ENCODE results near the gene FOXQ1. TPM values are rescaled to one million over a fixed set of nuclear protein-coding genes. Genes with fewer than 3 reads are reported as not detected.
A peak's percentile ranks its signal among the peaks of the same experiment; 100 is the strongest.

Gene FOXQ1
- total RNA-seq, 4 donors from 2014 or later, result 0.45 to 5.5 (median 1.7) TPM

DNA sequence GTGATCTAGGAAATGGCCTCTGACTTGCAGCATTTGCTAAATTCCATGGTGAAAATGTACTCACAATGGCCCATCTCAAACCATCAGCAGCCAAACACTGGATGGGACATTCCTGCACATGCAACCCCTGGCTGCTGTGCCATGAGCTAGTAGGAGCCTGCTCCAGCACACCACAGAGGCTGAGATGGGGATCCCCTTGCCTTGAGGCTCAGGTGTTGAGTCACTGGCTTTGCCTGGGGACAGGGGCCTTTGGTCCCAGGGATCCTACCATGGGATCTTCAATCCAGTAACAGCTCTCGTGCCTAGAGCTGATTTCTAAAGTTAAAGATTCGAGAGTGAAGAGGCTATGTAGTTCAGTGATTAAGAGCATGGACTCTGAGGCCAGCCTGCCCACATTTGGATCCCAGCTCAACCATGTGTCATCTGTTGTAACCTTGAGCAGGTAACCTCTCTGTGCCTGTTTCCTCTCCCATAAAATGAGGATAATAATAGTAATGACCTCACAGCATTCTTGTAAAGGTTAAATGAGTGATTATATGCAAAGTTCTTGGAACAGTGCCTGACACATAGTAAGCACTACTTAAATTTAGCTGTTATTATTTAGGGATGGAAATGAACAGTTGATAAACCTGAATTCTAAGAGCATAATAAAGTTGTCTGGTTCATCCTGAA, 16.4 kb downstream of the FOXQ1 start:
- WGBS, 2 donors, result 83 to 97% methylated on average over 2 of the region's 2 CpGs
- DNase-seq, result no peak
- no peak for TF ChIP-seq POLR2A (IDR thresholded peaks at IDR 0.05)
- TF ChIP-seq, protein P1, sequence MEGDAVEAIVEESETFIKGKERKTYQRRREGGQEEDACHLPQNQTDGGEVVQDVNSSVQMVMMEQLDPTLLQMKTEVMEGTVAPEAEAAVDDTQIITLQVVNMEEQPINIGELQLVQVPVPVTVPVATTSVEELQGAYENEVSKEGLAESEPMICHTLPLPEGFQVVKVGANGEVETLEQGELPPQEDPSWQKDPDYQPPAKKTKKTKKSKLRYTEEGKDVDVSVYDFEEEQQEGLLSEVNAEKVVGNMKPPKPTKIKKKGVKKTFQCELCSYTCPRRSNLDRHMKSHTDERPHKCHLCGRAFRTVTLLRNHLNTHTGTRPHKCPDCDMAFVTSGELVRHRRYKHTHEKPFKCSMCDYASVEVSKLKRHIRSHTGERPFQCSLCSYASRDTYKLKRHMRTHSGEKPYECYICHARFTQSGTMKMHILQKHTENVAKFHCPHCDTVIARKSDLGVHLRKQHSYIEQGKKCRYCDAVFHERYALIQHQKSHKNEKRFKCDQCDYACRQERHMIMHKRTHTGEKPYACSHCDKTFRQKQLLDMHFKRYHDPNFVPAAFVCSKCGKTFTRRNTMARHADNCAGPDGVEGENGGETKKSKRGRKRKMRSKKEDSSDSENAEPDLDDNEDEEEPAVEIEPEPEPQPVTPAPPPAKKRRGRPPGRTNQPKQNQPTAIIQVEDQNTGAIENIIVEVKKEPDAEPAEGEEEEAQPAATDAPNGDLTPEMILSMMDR (IDR thresholded peaks at IDR 0.05), result no peak
- no peak overlapping the region for H3K4me3 ChIP-seq (replicated peaks in 1 of 3)
- intact Hi-C loops (cut with DNase I), result no loop called here
- H3K36me3 ChIP-seq, result no peaks in the 10 kb centered on the region
- no peaks in the 10 kb centered on the region for H3K9me3 ChIP-seq
- H3K27ac ChIP-seq, result no peak overlapping the region
- no peaks in the 10 kb centered on the region for H3K27me3 ChIP-seq
- no peaks in the 10 kb centered on the region for H3K4me1 ChIP-seq

DNA sequence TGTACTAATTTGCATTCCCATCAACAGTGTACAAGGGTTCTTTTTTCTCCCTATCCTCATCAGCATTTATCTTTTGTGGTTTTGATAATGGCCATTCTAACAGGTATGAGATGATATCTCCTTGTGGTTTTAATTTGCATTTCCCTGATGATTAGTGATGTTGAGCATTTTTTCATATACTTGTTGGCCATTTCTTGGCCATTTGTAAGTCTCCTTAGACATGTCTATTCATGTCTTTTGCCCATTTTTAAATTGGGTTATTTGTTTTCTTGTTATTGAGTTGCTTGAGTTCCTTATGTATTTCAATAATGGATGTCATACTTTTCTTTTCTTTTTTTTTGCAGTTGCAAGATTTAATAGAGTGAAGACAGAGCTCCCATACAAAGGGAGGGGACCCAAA, 17.8 kb downstream of the FOXQ1 start:
- Histone ChIP-seq H3K4me3 (replicated peaks in 1 of 3) (no peak overlapping the region), H3K27me3 (no peaks in the 10 kb centered on the region), H3K4me1 (peaks cover under 1 to 3% of the 10 kb centered on the region in 2 donors), H3K27ac (no peak overlapping the region), H3K36me3 (no peaks in the 10 kb centered on the region), H3K9me3 (no peaks in the 10 kb centered on the region)
- TF ChIP-seq POLR2A (IDR thresholded peaks at IDR 0.05), result no peak
- TF ChIP-seq, protein P1 (IDR thresholded peaks at IDR 0.05), result no peak
- DNase-seq, result no peak
- intact Hi-C loops (cut with DNase I), result no loop called here

GRCh38 chr6:1334684-1335083, 22.8 kb downstream of the FOXQ1 start:
- H3K36me3 ChIP-seq, result no peaks in the 10 kb centered on the region
- intact Hi-C loops (cut with DNase I), result loop anchor here (5.0 kb wide), 1 partner anchor 537 kb away; no protein-coding TSS in a partner anchor
- 71 to 73% methylated on average over 11 of the region's 11 CpGs for WGBS, 2 donors
- H3K4me1 ChIP-seq, result peaks cover 13 to 16% of the 10 kb centered on the region in 2 donors
- H3K27me3 ChIP-seq, result no peaks in the 10 kb centered on the region
- H3K27ac ChIP-seq, result no peak overlapping the region
- peak in 1 of 2 donors; percentile 6 for DNase-seq
- H3K4me3 ChIP-seq (replicated peaks in 1 of 3), result no peak overlapping the region
- no peak for TF ChIP-seq POLR2A (IDR thresholded peaks at IDR 0.05)
- TF ChIP-seq, protein P1 (IDR thresholded peaks at IDR 0.05), result no peak
- H3K9me3 ChIP-seq, result no peaks in the 10 kb centered on the region

DNA sequence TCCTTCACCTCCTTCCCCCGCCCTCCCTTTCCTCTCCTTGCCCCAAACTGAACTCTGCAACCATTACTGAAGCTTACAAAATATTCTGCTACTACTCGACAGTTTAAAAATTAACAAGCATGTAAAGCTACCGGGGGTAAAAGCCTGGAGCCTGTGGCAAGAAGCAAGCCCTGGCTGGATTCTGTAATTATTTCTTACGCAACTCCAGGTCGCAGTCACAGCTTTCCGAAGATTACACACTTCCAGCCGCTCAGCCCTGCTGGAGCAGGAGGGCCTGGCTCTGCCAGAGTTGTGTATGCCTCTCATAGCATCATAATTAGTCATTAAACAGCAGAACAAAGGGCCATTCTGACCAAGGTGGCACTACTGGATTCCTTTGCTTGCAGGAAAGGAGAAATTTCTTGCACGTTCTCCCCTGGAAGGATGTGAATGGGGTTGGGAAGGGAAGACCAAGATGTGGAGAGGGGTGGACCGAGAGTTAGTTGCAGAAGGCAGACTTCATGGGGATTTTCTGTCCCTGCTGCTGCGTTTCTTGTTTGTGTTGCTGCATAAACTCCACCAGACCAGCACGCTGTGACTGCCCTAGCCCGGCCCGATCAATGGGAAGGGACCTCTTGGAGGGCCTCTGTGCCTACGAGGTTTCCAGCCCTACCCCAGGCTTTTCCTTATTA, 23.6 kb downstream of the FOXQ1 start:
- 52 to 59% methylated on average over 14 of the region's 14 CpGs for WGBS, 2 donors
- DNase-seq, result peak; percentile 43 to 63
- intact Hi-C loops (cut with DNase I), result loop anchor here (5.0 kb wide), 1 partner anchor 538 kb away; no protein-coding TSS in a partner anchor
- Histone ChIP-seq H3K4me3 (replicated peaks in 1 of 3) (no peak overlapping the region), H3K4me1 (peaks cover 13 to 16% of the 10 kb centered on the region in 2 donors), H3K36me3 (no peaks in the 10 kb centered on the region), H3K27me3 (no peaks in the 10 kb centered on the region), H3K9me3 (no peaks in the 10 kb centered on the region), H3K27ac (peak overlapping the region in 2 of 3 donors; percentile 14 to 47)
- TF ChIP-seq, protein P1 (IDR thresholded peaks at IDR 0.05), result no peak
- no peak for TF ChIP-seq POLR2A (IDR thresholded peaks at IDR 0.05)
